Endothelial cell of umbilical vein (primary cell): ENCODE data around the gene EIF3A. TPM values are rescaled to one million over a fixed set of nuclear protein-coding genes. Genes with fewer than 3 reads are reported as not detected.
A peak's percentile ranks its signal among the peaks of the same experiment; 100 is the strongest.

Source experiments
- BruUV-seq: library from RNA; stranded (reverse); fragments of 400-500 nt; replicated peaks from 2 replicates; lab custom pipeline; 2021; lab: Mats Ljungman, UMichigan
- CTCF ChIA-PET: fragments of 300-600, 350-600 bp; sonication (Branson Sonifier 250); formaldehyde crosslinking; loops from one replicate; lab custom pipeline; 2021; ENCODE audit warnings: antibody characterized with exemption, inconsistent platforms; lab: Charles Lee
- POLR2A ChIA-PET: fragments of 300-600, 350-600 bp; sonication (Branson Sonifier 250); formaldehyde crosslinking; loops from one replicate; lab custom pipeline; 2021; ENCODE audit warnings: antibody characterized with exemption, inconsistent platforms; lab: Charles Lee
- DNase-seq: peaks from one replicate; pipeline ENCODE4 v3.0.0-alpha.2; 2011; ENCODE audit warnings: low read depth, low spot score
- FAIRE-seq: peaks from 2 replicates; lab custom pipeline; 2011; peaks lifted over from hg19 to GRCh38; lab: Jason Lieb, UNC
- H2AFZ ChIP-seq: 2 replicates; pipeline ENCODE4 v1.6.0; 2012; ENCODE audit warnings: low read depth, low read length, control low read depth, inconsistent platforms
- H3K27ac ChIP-seq: 2 replicates; pipeline ENCODE4 v1.5.1; 2011; ENCODE audit warnings: low read depth, mild to moderate bottlenecking, control low read depth, low read length, moderate library complexity; ENCODE audit not compliant: insufficient read depth
- H3K27me3 ChIP-seq, 2 experiments: 2 replicates each; pipeline versions ENCODE4 v1.6.0 to v1.6.1; 2011; ENCODE audit warnings: low read length in 2 of 2, mixed read lengths in 1 of 2; ENCODE audit not compliant: control insufficient read depth in 2 of 2, insufficient read depth in 2 of 2
- H3K36me3 ChIP-seq, 2 experiments: 2 replicates in 1 of 2; 3 replicates in 1 of 2; pipeline ENCODE4 v1.5.1; 2011; ENCODE audit warnings: low read length in 2 of 2, mild to moderate bottlenecking in 1 of 2, moderate library complexity in 1 of 2; ENCODE audit not compliant: control insufficient read depth in 2 of 2, insufficient read depth in 2 of 2; ENCODE audit errors: extremely low read depth in 1 of 2
- H3K4me1 ChIP-seq: 3 replicates; pipeline ENCODE4 v1.5.1; 2011; ENCODE audit warnings: mild to moderate bottlenecking, low read length; ENCODE audit not compliant: control insufficient read depth, insufficient read depth; ENCODE audit errors: extremely low read depth
- H3K4me2 ChIP-seq: 2 replicates; pipeline ENCODE4 v1.6.1; 2011; ENCODE audit warnings: low read length, control low read depth, mixed read lengths; ENCODE audit not compliant: insufficient read depth
- H3K4me3 ChIP-seq, 3 experiments: fragments of 200-600 bp in 1 of 3; sonication (generic), shearing (Covaris generic) in 1 of 3; replicated peaks in 1 of 3; 2 replicates each; pipeline ENCODE4 v1.5.1; 2011 to 2016; ENCODE audit warnings: control low read depth in 3 of 3, low read length in 3 of 3, mild to moderate bottlenecking in 2 of 3, inconsistent platforms in 1 of 3, low read depth in 1 of 3, moderate library complexity in 1 of 3; ENCODE audit not compliant: insufficient read depth in 1 of 3
- H3K79me2 ChIP-seq: 2 replicates; pipeline ENCODE4 v1.6.0; 2012; ENCODE audit warnings: low read length, inconsistent platforms; ENCODE audit not compliant: control insufficient read depth, insufficient read depth
- H3K9ac ChIP-seq: replicated peaks from 2 replicates; pipeline ENCODE3; 2011; ENCODE audit warnings: low read length, control low read depth; ENCODE audit not compliant: insufficient read depth; ENCODE audit errors: extremely low read depth
- H3K9me1 ChIP-seq: replicated peaks from 3 replicates; pipeline ENCODE4 v1.6.0; 2011; ENCODE audit warnings: mild to moderate bottlenecking, low read length; ENCODE audit not compliant: control insufficient read depth, insufficient read depth; ENCODE audit errors: extremely low read depth
- H3K9me3 ChIP-seq: replicated peaks from 2 replicates; pipeline ENCODE4 v1.5.1; 2012; ENCODE audit warnings: low read length, inconsistent platforms; ENCODE audit not compliant: control insufficient read depth, insufficient read depth
- H4K20me1 ChIP-seq: replicated peaks from 2 replicates; pipeline ENCODE3; 2011; ENCODE audit warnings: mild to moderate bottlenecking, low read length; ENCODE audit not compliant: control insufficient read depth, insufficient read depth; ENCODE audit errors: extremely low read depth
- CTCF ChIP-seq, 2 donors: IDR thresholded peaks; 1 replicate in 1 of 2; 2 replicates in 1 of 2; pipeline ENCODE4 v1.5.1; 2011; ENCODE audit warnings: low read length in 2 of 2, mild to moderate bottlenecking in 2 of 2, moderate library complexity in 2 of 2, control low read depth in 1 of 2, inconsistent platforms in 1 of 2, low read depth in 1 of 2; ENCODE audit not compliant: insufficient read depth in 1 of 2; ENCODE audit errors: extremely low read depth in 1 of 2
- EZH2 ChIP-seq: IDR thresholded peaks from 2 replicates; pipeline ENCODE4 v1.6.1; 2012; ENCODE audit warnings: borderline replicate concordance, low read depth, mild to moderate bottlenecking, moderate library complexity, low read length, inconsistent platforms; ENCODE audit not compliant: severe bottlenecking
- FOS ChIP-seq: IDR thresholded peaks from 2 replicates; pipeline ENCODE4 v1.6.1; 2011; ENCODE audit warnings: mild to moderate bottlenecking, low read length, moderate library complexity, borderline replicate concordance; ENCODE audit not compliant: insufficient read depth
- JUN ChIP-seq: IDR thresholded peaks from 2 replicates; pipeline ENCODE4 v1.6.1; 2011; ENCODE audit warnings: borderline replicate concordance, low read depth; ENCODE audit not compliant: insufficient read length, insufficient read depth
- MYC ChIP-seq: IDR thresholded peaks from one replicate; pipeline ENCODE4 v1.6.1; 2011; ENCODE audit warnings: mild to moderate bottlenecking, low read depth, low read length
- POLR2A ChIP-seq: IDR thresholded peaks from 2 replicates; pipeline ENCODE4 v1.6.1; 2012; ENCODE audit warnings: low read depth, mild to moderate bottlenecking, control low read depth, low read length
- dilution Hi-C: fragments of 300-500 bp; cut with MboI; formaldehyde crosslinking; loops from one replicate; pipeline ENCODE4 v1.15.0; 2019; ENCODE audit warnings: low sequenced_read_pairs; ENCODE audit not compliant: extremely low pct_ligation_motif_present
- intact Hi-C: fragments of 100-400 bp; cut with micrococcal nuclease; formaldehyde crosslinking; loops from one replicate; pipeline ENCODE4 v1.10.0; 2022
- polyA plus RNA-seq, 4 experiments: library from polyadenylated mRNA; depleted of rRNA in 3 of 4; stranded (reverse) in 3 of 4; unstranded in 1 of 4; fragments of >200 nt; gene quantifications; 2 replicates each; pipeline versions ENCODE4 v1.2.1 to v1.2.3, GENCODE V29; 2011 to 2012; ENCODE audit warnings: missing spikeins in 1 of 4
- total RNA-seq: library from RNA; stranded (reverse); gene quantifications from 2 replicates; pipeline ENCODE4 v1.2.3, GENCODE V29; 2021

Gene EIF3A
- total and polyA plus RNA-seq, 2 donors (not counting 3 experiments of a cell fraction or from before 2014, with no cell fraction given), result 27.6 to 159 TPM

GRCh38 chr10:119104654-119105015, 24.0 kb upstream of the EIF3A start:
- H3K9me3 ChIP-seq, result no peaks in the 10 kb centered on the region
- peak; percentile 70 for FAIRE-seq
- H3K27ac ChIP-seq, result no peak overlapping the region
- TF ChIP-seq JUN, result no peak
- no peak for TF ChIP-seq CTCF (IDR thresholded peaks at IDR 0.05; ENCODE audit: extremely low read depth in 1 of 2, insufficient read depth in 1 of 2, low read depth in 1 of 2, low read length in 2 of 2)
- TF ChIP-seq EZH2, result no peak
- TF ChIP-seq POLR2A, result no peak
- TF ChIP-seq MYC, result no peak
- no peak for TF ChIP-seq FOS
- peaks cover 16% of the 10 kb centered on the region for H3K79me2 ChIP-seq
- dilution Hi-C loops, result no loop called here
- H3K4me3 ChIP-seq, result peak overlapping the region; percentile 6 to 72 (median 24)
- no peaks in the 10 kb centered on the region for H3K36me3 ChIP-seq
- ChIA-PET POLR2A (interaction anchor here (0.6 to 1.2 kb wide), 3 partner anchors 29 to 768 kb away, joined by 3 to 5 read pairs (median 4); partner anchors contain the start of gene MCMBP), CTCF (interaction anchor here (0.6 to 1.2 kb wide), 3 partner anchors 11 to 438 kb away, joined by 3 to 4 read pairs (median 3); partner anchors contain the start of gene RGS10)
- no TSS peak for BruUV-seq
- H4K20me1 ChIP-seq, result no peaks in the 10 kb centered on the region
- H3K4me2 ChIP-seq, result peak overlapping the region; percentile 39
- H3K9me1 ChIP-seq, result no peaks in the 10 kb centered on the region
- peak; percentile 50 for DNase-seq
- no peaks in the 10 kb centered on the region for H3K27me3 ChIP-seq
- H2AFZ ChIP-seq, result no peak overlapping the region
- intact Hi-C loops, result loop anchor here (1.0 to 10.0 kb wide), 4 partner anchors 24 to 550 kb away; partner anchors contain the start of genes BAG3, EIF3A, NANOS1 and SFXN4
- H3K9ac ChIP-seq, result peak overlapping the region; percentile 1
- peaks cover 22% of the 10 kb centered on the region for H3K4me1 ChIP-seq
